ENCODE results near the gene CHMP1A.
"Not testable (repeated sequence)": the region's sequence is repeated elsewhere in the genome, so short reads cannot be mapped to it uniquely, and the experiment has no call there.

Gene CHMP1A

DNA sequence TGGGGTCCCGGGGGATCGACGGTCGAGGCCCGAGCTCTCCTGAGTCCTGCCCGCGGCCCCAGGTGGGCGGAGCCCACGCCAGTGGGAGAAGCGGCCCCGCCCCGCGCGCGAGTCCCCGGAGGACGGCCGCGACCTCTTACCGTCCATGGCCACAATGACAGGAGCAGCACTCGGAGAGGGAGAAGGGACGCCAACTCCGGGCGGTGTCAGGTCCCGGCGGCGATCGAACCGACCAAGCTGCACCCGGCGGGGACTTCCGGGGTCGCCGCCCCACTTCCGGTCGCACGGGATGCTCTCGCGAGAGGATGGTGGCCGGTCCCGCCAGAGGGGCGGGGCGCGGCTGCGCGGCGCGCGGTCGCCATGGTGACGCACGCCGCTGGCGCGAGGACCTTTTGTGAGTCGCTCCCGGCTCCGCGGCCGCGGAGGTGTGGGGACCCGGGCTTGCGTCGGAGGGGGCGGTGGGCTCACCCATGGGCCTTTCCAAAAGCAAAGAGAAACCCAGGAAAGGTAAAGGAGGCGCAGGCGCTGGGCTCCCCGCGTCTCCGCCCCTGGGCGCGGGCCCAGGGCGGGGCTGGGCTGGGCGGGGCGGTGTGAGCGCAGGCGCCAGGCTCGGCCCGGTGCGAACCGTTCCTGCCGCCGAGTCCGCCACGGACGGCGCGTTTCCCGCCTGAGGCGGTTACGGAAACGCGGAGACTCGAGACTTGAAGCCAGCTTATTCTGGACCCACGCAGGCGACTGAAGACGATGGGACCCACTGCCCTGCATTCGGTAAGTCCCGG lies at the start of gene CHMP1A, which contains the start of gene SPATA33:
Gene CHMP1A (minus strand): TSS at position 267 of the 779 bp plus-strand sequence. CDS start 120 bp downstream, at position 147.
Gene SPATA33 (plus strand): TSS at position 395 of the 779 bp plus-strand sequence. CDS start 76 bp downstream, at position 471.
- DNase-seq: peak; percentile 78

DNA sequence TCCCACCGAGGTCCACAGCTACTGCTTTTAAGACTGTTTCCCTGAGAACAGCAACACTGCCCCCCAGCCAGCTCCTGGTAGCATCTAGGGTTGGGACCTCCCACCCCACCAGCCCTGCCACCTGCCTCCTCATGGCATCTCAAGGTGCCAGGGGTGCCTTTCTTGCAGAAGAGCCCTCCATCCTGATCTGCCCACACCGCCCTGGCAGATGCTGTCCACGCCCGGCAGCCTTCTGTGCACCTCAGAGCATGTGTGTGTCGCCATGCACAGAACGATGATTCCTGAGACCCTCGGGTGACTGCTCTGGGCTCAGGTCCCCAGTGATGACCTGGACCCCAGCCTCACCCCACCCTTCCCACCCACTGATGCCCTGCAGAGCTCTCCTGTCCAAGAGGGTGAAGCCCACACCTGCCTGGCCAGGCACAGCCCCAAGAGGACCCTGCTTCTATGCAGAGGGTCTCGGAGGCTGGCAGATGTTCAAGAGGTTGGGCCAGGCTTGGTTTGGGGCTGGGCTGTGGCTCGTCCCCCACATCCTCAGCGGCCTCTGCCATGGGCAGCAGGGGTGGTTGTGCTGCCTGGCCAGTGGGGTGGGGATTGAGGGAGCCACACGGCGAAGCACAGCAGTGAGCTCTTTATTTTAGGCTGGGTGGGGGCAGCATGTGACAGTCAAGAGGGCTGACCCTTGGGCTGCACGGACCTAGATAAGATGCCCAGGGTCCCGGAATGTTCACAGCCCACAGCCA lies 49.2 kb upstream of the CHMP1A start:
- DNase-seq: no peak

DNA sequence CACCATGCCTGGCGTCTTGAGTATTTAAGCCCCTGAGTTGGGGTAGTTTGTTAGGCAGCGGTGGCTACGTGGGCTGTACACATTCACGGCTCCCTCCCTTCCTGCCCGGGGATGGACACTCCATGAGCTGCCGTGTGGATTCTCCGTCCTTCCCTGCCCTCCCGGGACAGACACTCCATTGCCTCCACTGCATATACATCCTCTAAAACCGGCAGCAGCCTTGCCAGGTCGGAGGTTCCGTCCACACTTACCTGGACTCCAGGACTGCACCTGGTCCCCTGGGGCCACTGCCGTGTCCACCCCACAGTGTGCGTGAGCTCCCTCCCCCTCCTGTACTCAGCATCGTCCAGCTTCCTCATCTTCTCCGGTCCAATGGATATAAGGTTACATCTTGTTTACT lies 47.5 kb upstream of the CHMP1A start:
- no peak for DNase-seq

DNA sequence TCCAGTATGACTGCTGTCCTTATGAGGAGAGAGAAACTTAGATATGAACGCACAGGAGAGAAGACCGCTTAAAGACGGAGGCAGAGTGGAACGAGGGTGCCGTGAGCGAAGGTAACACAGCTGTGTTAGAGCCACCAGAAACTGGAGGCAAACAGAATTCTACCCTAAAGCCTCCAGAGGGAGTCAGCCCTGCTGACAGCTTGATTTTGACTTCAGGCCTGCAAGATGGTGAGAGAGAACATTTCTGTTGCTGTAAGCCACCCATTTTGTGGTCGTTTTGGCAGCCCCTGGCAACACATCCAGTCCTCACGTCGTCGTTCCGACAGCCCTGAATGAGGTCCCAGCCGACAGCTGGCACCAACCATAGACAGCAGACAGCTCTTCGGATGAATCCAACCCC lies 46.8 kb upstream of the CHMP1A start:
- DNase-seq: no peak

DNA sequence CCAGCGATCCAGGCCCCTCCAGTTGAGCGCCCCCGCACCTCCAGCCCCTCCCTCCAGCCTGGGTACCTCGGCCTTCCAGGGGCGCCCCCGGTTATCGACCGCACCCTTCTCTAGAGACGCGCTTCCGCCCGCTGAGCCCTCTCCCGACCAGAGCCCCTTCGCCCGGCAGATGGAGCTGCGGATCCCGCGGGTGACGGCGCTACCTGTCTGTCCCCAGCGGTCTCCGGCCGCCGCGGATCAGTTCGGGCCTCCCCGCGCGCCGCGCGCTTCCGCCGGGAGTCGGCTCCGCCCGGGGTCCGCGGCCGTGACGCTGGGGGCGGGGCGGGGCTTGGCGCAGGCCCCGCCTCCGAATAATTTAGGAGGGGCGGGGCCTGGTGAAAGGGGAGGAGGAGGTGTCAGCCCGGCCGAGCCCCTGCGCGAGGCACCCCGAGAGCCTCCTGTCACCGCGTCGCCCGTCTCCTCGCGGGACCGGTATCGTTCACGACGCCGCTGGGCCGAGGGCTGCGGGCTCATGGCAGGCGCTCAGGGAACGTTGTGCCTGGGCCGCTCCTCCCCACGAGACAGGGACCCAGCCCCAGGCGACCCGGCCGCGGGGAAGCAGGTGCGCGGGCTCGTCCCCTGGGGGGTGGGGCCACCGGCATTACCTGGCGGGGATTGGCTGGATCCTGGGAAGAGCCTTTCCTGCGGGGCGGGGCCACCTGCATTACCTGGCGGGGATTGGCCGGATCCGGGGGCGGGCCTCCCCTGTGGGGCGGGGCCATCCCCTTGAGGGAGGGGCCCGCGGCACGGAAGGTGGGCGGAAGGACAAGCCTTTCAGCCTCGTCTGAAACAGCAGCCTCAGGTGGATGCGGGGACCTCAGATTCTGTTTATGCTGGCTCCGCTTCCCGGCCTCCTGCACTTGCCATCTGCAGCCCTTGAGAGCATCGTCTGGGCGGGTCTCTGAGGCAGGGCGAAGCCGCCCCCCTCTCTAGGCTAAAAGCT lies 44.2 kb upstream of the CHMP1A start, which contains the start of gene SPATA2L:
Gene SPATA2L (minus strand): TSS at position 281 of the 982 bp plus-strand sequence. CDS start 473 bp downstream, outside the sequence.
- peak; percentile 90 for DNase-seq

DNA sequence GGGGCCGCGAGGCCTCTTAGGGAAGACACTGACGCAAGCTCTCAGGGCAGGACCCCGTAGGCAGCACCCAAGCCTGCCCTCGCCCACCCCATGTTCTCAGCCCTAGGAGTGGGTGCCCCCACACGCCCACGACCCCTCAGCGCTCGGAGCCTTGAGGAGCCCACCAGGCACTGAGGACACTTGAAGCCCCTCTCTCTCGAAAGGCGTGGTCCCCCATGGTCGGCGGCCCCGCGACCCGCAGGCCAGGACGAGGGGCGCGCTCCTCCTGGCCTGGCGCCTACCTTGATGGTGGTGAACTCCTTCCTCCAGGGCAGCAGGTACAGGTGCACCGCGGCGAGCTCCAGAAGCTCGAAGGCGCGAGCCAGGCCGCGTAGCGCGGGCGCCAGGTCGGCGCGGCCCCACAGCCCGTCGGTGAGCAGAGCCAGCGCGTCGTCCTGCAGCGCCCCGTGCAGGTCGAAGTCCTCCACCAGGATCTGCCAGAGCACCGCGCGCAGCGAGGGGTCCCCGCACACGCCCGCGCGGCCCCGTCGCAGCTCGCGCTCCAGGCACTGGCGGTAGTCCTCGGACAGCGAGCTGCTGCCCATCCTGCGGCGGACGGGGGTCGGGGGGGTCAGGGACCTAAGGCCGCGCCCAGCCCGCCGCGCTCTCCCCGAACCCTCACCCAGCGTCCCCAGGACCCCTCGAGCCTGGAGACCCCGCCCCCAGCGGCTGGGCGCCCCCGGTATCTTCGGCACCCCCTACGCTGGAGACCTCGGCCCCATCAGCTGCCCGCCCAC lies 43.3 kb upstream of the CHMP1A start:
- DNase-seq: no peak

DNA sequence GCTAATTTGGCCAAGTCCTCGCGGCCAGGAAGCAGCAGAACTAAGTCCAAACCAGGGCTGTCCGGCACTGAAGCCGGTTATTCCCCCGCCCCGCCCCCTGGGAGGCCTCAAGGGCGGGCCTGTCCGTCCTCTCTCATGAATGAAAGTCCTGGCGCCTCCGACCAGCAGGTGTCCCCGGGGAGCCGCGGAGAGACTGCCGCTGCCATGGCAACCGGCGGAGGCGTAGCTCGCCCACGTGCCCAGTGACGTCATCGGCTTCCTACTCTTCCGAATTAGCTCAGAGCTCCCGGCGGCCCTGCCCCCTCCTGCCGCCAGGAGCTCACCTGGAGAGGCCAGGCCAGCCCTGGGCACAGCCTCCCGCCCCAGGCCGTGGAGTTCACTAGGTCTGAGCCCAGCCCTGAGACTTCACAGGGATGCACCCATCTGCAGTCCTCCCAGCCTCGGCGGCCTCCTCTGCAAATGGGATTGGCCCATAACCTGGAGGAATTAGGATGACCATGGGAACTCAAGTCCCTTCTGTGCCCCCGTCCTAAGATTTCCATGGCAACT lies 42.7 kb upstream of the CHMP1A start:
- peak; percentile 99 for DNase-seq

DNA sequence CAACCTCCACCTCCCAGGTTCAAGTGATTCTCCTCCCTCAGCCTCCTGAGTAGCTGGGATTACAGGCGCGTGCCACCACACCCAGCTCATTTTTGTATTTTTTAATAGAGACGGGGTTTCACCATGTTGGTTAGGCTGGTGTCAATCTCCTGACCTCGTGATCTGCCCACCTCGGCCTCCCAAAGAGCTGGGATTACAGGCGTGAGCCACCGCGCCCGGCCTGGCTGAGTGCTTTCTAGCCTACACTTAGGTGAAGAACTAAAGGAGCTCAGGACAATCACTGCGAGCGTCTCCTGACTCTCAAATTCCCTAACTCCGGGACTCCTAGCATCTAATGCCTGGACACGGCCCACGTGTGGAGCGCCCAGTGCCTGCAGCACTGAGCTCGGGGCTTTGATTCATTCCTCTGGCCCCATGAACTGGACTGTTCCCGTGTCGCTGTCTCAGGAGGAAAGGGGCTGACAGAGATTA lies 42.2 kb upstream of the CHMP1A start:
- DNase-seq: not testable (repeated sequence)

DNA sequence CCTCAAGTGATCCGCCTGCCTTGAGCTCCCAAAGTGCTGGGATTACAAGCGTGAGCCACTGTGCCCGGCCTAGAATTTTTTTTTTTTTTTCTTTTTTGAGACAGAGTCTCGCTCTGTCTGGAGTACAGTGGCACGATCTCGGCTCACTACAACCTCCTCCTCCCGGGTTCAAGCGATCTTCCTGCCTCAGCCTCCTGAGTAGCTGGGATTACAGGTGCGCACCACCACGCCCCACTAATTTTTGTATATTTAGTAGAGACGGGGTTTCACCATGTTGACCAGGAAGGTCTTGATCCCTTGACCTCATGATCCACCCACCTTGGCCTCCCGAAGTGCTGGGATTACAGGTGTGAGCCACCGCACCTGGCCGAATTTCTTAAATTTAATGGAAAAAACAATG lies 41.2 kb upstream of the CHMP1A start:
- DNase-seq: not testable (repeated sequence)

DNA sequence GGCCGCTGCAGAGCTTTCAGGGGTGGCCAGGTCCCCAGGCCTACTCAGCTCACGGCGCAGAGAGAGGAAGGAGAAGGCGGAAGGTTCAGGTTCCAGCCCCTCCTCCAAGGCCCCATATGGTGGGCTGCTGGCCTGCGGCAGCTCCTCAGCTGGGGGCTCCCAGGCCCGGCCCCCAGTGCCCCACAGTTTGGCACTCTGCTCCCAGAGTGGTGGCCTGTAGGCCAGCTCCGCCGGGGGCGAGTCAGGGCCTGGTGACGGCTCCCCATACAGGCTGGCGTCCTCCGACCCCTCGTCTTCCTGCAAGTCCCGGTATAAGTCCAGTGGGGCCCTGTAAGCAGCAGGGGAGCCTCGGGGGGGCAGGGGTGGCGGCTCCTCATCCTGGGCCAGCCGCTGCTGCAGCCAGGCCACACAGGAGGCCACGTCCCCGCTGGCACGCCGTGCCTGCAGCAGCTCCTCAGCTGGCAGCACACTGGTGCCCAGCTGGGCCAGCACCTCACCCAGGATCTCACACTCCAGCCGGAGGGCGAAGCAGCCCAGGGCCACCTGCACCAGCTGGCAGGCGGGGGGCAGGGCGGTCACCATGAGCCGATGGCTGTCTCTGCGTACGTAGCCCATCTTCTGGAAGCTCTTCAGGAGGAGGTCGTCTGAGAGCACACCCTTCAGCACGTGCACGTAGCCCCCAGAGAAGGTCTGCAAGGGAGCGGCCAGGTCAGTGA lies 40.3 kb upstream of the CHMP1A start:
- no peak for DNase-seq

DNA sequence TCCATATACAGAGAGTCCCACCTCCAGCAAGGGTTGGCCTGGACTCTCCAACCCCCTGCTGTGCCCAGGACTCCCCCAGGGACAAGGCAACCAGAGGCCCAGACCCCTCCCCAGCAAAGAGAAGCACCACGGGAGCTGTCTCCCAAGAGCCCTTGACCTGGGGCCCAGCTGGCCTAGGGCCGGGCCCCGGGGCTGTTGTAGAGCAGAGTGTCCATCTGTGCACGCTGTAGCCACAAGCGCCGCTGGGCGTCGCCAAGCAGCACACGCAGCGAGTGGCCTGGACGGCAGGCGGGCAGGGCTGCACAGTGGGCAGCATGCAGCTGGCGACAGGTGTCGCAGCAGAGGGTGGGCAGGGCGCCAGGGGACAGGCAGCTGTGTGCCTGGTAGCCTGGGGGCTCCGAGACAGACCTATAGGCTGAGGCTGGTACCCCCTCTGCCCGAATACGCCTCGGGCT lies 39.7 kb upstream of the CHMP1A start:
- peak; percentile 28 for DNase-seq

DNA sequence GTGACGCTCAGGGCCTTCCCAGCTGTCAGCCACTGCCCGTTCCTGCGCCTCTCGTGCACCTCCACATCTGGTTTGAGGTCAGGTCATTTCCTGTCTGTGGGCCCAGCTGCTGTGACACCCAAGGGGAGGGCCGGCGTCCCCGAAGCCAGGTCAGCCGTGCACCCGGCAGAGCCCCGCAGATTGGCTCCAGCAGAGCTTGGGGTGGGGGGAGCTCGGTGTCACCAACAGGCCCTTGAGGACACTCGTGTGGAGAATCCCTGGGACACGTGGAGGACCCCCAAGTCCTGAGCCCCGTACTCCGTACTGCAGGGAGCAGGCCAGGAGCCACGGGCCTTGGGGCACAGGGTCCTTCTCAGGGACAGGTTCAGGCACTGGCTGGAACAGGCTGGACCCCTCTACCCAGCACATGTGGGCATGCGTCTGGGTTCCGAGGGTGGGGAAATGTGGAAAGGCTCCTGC lies 39.2 kb upstream of the CHMP1A start:
- DNase-seq: no peak

DNA sequence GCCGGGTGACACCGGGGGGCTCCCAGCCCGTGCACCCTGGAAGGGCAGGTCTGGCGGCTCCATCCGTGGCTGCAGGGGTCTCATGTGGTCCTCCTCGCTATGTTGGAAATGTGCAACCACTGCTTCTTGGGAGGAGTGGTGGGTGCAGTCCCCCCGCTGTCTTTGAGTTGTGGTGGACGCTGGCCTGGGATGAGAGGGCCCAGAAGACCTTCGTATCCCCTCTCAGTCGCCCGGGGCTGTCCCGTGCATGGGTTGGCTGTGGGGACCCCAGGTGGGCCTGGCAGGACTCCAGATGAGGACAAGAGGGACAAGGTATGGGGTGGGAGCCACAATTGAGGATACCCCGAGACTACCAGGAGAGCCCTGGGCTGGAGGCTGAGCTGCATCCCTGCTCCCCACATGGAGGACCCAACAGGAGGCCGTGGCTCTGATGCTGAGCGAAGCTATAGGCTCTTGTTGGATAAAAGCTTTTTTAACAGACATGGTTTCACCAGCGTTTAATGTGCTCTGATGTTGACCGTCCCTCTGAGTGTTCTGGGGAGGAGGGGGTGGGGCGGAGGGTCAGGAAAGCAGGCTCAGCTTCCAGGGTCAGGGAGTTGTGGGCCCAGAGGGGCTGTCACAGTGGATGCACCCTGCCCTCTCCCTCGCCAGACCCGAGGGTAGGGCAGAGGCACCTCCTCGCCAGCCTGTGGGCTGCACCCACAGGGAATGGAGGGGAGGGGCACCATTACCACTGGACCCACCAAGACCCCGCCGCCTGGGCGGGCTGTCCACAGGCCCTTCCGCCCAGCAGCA lies 38.6 kb upstream of the CHMP1A start:
- no peak for DNase-seq

DNA sequence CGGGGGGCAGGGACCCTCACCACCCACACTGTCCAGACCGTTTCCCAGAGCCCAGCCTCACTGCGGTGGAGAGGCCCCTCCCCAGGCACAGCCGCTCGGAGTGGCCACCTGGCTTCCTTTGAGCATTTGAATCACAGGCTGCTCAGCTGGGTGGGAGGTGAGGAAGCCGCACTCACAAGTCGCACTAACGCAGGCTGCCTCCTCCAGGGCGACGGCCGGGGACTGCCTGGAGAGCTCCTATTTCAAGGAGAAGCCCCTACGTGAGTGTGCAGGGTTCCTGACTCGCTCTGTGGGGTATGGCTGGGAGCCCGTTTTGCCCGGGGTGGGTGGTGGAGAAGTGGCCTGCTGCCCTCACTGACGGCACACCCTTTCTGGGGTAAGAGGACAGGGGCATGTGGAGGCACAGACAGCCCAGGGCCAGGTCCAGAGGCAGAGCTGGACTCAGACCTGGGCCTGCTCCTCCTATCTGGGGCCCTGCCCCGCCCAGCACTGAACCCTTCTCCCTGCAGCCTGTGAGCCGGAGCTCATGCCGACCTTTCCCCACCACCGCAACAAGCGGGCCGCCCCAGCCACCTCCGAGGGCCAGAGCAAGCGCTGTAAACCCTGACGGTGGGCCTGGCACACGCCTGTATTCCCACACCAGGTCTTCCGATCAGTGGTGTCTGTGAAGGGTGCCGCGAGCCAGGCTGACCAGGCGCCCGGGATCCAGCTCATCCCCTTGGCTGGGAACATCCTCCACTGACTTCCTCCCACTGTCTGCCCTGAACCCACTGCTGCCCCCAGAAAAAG lies 37.8 kb upstream of the CHMP1A start:
- DNase-seq: no peak

DNA sequence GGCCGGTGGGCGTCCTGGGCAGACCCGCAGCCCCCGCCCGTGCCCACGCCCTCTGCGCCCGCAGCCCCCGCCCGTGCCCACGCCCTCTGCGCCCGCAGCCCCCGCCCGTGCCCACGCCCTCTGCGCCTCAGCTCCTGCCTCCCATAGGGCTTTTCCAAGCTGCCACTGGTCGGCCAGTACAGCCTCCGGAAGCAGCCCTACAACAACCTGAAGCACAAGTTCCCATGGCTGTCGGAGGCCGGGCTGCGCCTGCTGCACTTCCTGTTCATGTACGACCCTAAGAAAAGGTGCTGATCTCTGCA lies 37.2 kb upstream of the CHMP1A start:
- not testable (repeated sequence) for DNase-seq

DNA sequence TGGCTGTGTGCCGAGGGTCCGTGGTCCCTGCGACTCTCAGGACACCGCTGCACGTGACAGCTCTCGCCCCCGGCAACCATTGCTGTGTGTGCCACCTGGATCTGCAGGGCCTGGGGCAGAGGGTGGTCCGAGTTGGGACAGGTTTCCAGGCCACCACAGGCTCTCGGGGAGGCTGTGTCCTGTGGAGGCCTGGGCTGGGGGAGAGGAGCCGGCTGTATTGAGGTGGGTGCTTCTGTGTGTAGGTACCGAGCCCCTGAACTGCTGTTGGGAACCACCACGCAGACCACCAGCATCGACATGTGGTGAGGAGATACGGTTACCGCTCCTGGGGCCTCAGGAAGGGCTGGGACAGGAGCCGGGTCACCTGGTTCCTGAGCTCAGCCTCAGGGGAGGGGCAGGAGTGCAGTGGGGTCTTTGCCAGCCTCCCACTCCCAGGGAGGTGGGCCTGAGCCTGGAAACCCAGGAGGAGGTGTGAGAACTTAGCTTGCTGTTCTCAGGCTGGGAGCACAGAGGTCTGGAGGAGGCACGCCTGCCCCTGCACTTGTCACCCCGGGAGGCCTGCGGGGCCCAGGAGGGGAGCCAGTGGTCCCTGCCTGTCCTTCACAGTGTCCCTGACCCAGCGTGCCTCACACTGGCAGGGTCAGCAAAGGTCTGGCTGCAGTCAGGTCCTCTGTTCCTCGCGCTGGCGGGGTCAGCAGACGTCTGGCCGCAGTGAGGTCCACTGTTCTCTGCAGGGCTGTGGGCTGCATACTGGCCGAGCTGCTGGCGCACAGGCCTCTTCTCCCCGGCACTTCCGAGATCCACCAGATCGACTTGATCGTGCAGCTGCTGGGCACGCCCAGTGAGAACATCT lies 36.6 kb upstream of the CHMP1A start:
- no peak for DNase-seq

DNA sequence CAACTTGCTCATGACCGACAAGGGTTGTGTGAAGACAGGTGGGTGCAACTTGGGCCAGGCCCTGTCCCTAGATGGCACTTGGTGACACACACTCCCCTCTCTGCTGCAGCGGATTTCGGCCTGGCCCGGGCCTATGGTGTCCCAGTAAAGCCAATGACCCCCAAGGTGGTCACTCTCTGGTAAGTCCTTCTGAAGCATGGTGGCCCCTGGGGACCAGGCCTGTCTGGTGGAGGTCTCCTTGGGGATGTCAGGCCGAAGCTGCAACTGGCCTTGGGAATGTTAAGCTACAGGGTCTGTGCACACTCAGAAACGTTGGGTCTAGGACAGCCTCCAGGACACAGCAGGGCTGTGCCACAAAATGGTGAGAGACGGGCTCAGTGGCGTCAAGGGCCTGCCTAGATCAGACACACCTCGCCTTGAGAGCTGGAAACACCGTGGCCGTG lies 35.8 kb upstream of the CHMP1A start:
- DNase-seq: no peak

DNA sequence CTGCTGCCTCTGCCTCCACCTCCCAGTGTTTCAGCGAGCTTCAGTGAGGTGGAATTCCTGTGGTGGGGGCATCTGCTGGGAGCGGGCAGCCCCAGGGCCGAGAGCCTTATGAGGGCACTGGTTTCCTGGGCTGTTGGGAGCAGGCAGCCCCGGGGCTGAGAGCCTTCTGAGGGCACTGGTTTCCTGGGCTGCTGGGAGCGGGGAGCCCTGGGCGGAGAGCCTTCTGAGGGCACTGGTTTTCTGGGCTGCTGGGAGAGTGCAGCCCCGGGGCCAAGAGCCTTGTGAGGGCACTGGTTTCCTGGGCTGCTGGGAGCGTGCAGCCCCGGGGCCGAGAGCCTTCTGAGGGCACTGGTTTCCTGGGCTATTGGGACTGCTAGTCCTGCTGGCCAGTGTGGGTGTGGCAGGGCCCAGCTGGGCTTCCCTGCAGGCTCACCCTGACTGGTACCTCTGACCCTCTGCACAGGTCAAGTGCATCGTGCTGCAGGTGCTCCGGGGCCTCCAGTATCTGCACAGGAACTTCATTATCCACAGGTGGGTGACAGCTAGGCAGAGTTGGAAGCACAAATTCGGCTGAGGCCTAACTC lies 34.6 kb upstream of the CHMP1A start:
- DNase-seq: no peak
